HS-5 (cell line): ENCODE measurements around the gene NOSTRIN.

Source experiments
- DNase-seq: peaks from one replicate; pipeline ENCODE4 v3.0.0-alpha.2; 2012; ENCODE audit warnings: low read depth

Gene NOSTRIN

GRCh38 chr2:168889635-168890005, 87.2 kb downstream of the NOSTRIN start:
- no peak for DNase-seq

- peak; percentile 77 for DNase-seq
These were observed 87.8 kb downstream of the NOSTRIN start, which contains the start of gene SPC25 for GRCh38 chr2:168890006-168890782. Gene SPC25, minus strand, starts transcription at chr2:168890430. Its CDS starts 911 bp downstream, at chr2:168889519.

- no peak for DNase-seq
These were observed 89.9 kb downstream of the NOSTRIN start for GRCh38 chr2:168892327-168892726.

GRCh38 chr2:168894101-168894500, 91.7 kb downstream of the NOSTRIN start:
- DNase-seq: no peak

GRCh38 chr2:168894720-168895119, 92.3 kb downstream of the NOSTRIN start:
- no peak for DNase-seq

GRCh38 chr2:168895771-168896170, 93.3 kb downstream of the NOSTRIN start:
- no peak for DNase-seq

- DNase-seq: no peak
These were observed 94.3 kb downstream of the NOSTRIN start for GRCh38 chr2:168896783-168897182.

- DNase-seq: no peak
These were observed 95.0 kb downstream of the NOSTRIN start for GRCh38 chr2:168897449-168897848.

GRCh38 chr2:168901003-168901402, 98.6 kb downstream of the NOSTRIN start, which contains the start of gene G6PC2:
Gene G6PC2, plus strand, starts transcription at chr2:168901291. Its CDS starts 41 bp downstream, at chr2:168901332.
- DNase-seq: no peak

GRCh38 chr2:168903888-168904287, 101.5 kb downstream of the NOSTRIN start:
- DNase-seq: no peak

GRCh38 chr2:168904358-168904757, 101.9 kb downstream of the NOSTRIN start:
- DNase-seq: no peak

GRCh38 chr2:168907940-168908662, 105.7 kb downstream of the NOSTRIN start:
- DNase-seq: no peak

- no peak for DNase-seq
These were observed 107.9 kb downstream of the NOSTRIN start for GRCh38 chr2:168910330-168910729.

- no peak for DNase-seq
These were observed 110.0 kb downstream of the NOSTRIN start for GRCh38 chr2:168912466-168912865.

- DNase-seq: no peak
These were observed 110.5 kb downstream of the NOSTRIN start for GRCh38 chr2:168912901-168913369.

GRCh38 chr2:168913495-168913894, 111.1 kb downstream of the NOSTRIN start:
- no peak for DNase-seq
